Activated naive CD8-positive, alpha-beta T cell (primary cell): ENCODE measurements around the gene FCHSD2.

Experiments
- H3K27ac Mint-ChIP-seq: one replicate; pipeline ENCODE4 v1.8.0; 2021; ENCODE audit warnings: mixed read lengths
- H3K27me3 Mint-ChIP-seq: one replicate; pipeline ENCODE4 v1.8.0; 2021; ENCODE audit warnings: mixed read lengths
- H3K36me3 Mint-ChIP-seq: one replicate; pipeline ENCODE4 v1.8.0; 2021; ENCODE audit warnings: mixed read lengths
- H3K4me1 Mint-ChIP-seq: one replicate; pipeline ENCODE4 v1.8.0; 2021; ENCODE audit warnings: low read depth, mixed read lengths
- H3K4me3 Mint-ChIP-seq: one replicate; pipeline ENCODE4 v1.8.0; 2021; ENCODE audit warnings: mild to moderate bottlenecking, mixed read lengths
- H3K9me3 Mint-ChIP-seq: one replicate; pipeline ENCODE4 v1.8.0; 2021; ENCODE audit warnings: low read depth, mixed read lengths

FCHSD2 gene

GRCh38 chr11:73012121-73012863 is 129.8 kb downstream of the FCHSD2 start:
- H3K36me3 Mint-ChIP-seq = peaks cover 37% of the 10 kb centered on the region
- H3K27ac Mint-ChIP-seq = no peak overlapping the region
- H3K4me3 Mint-ChIP-seq = no peak overlapping the region
- no peaks in the 10 kb centered on the region for H3K27me3 Mint-ChIP-seq
- H3K4me1 Mint-ChIP-seq = peaks cover 1% of the 10 kb centered on the region
- H3K9me3 Mint-ChIP-seq = peaks cover 10% of the 10 kb centered on the region

GRCh38 chr11:73011126-73011817 is 130.8 kb downstream of the FCHSD2 start:
- H3K4me1 Mint-ChIP-seq = peaks cover 1% of the 10 kb centered on the region
- no peak overlapping the region for H3K4me3 Mint-ChIP-seq
- H3K9me3 Mint-ChIP-seq = peaks cover 10% of the 10 kb centered on the region
- no peaks in the 10 kb centered on the region for H3K27me3 Mint-ChIP-seq
- peaks cover 34% of the 10 kb centered on the region for H3K36me3 Mint-ChIP-seq
- no peak overlapping the region for H3K27ac Mint-ChIP-seq

GRCh38 chr11:73009972-73010371 is 132.1 kb downstream of the FCHSD2 start:
- H3K27ac Mint-ChIP-seq = no peak overlapping the region
- peaks cover 4% of the 10 kb centered on the region for H3K4me1 Mint-ChIP-seq
- peaks cover 35% of the 10 kb centered on the region for H3K36me3 Mint-ChIP-seq
- no peaks in the 10 kb centered on the region for H3K27me3 Mint-ChIP-seq
- H3K4me3 Mint-ChIP-seq = no peak overlapping the region
- H3K9me3 Mint-ChIP-seq = peaks cover 10% of the 10 kb centered on the region

GRCh38 chr11:73004088-73004487 is 138.0 kb downstream of the FCHSD2 start:
- peaks cover 11% of the 10 kb centered on the region for H3K4me1 Mint-ChIP-seq
- no peak overlapping the region for H3K4me3 Mint-ChIP-seq
- no peaks in the 10 kb centered on the region for H3K9me3 Mint-ChIP-seq
- peaks cover 13% of the 10 kb centered on the region for H3K36me3 Mint-ChIP-seq
- H3K27ac Mint-ChIP-seq = no peak overlapping the region
- no peaks in the 10 kb centered on the region for H3K27me3 Mint-ChIP-seq

GRCh38 chr11:73003088-73003487 is 139.0 kb downstream of the FCHSD2 start:
- H3K27me3 Mint-ChIP-seq = no peaks in the 10 kb centered on the region
- no peak overlapping the region for H3K4me3 Mint-ChIP-seq
- peaks cover 9% of the 10 kb centered on the region for H3K36me3 Mint-ChIP-seq
- H3K9me3 Mint-ChIP-seq = no peaks in the 10 kb centered on the region
- H3K4me1 Mint-ChIP-seq = peaks cover 11% of the 10 kb centered on the region
- H3K27ac Mint-ChIP-seq = peak overlapping the region; percentile 13

GRCh38 chr11:73002214-73002613 is 139.9 kb downstream of the FCHSD2 start:
- H3K4me1 Mint-ChIP-seq = peaks cover 12% of the 10 kb centered on the region
- no peaks in the 10 kb centered on the region for H3K27me3 Mint-ChIP-seq

GRCh38 chr11:73001615-73002014 is 140.5 kb downstream of the FCHSD2 start:
- H3K4me3 Mint-ChIP-seq = no peak overlapping the region
- no peaks in the 10 kb centered on the region for H3K9me3 Mint-ChIP-seq
- H3K27me3 Mint-ChIP-seq = no peaks in the 10 kb centered on the region
- no peak overlapping the region for H3K27ac Mint-ChIP-seq
- H3K36me3 Mint-ChIP-seq = peaks cover 9% of the 10 kb centered on the region
- peaks cover 12% of the 10 kb centered on the region for H3K4me1 Mint-ChIP-seq

More at GRCh38 chr11:73002214-73002613, 139.9 kb downstream of the FCHSD2 start:
- Mint-ChIP-seq H3K36me3 (peaks cover 9% of the 10 kb centered on the region), H3K27ac (no peak overlapping the region), H3K4me3 (no peak overlapping the region), H3K9me3 (no peaks in the 10 kb centered on the region)

GRCh38 chr11:72998676-72999075 is 143.4 kb downstream of the FCHSD2 start:
- Mint-ChIP-seq H3K9me3 (no peaks in the 10 kb centered on the region), H3K4me3 (no peak overlapping the region), H3K27ac (no peak overlapping the region), H3K4me1 (peaks cover 5% of the 10 kb centered on the region), H3K36me3 (peaks cover 12% of the 10 kb centered on the region), H3K27me3 (no peaks in the 10 kb centered on the region)

- Mint-ChIP-seq H3K4me1 (peaks cover 1% of the 10 kb centered on the region), H3K27me3 (no peaks in the 10 kb centered on the region), H3K27ac (no peak overlapping the region), H3K9me3 (no peaks in the 10 kb centered on the region), H3K4me3 (no peak overlapping the region), H3K36me3 (peaks cover 12% of the 10 kb centered on the region)
These were observed 145.2 kb downstream of the FCHSD2 start for GRCh38 chr11:72996959-72997358.

- no peak overlapping the region for H3K4me3 Mint-ChIP-seq
- no peaks in the 10 kb centered on the region for H3K9me3 Mint-ChIP-seq
- H3K27me3 Mint-ChIP-seq = no peaks in the 10 kb centered on the region
- peaks cover 7% of the 10 kb centered on the region for H3K36me3 Mint-ChIP-seq
- H3K27ac Mint-ChIP-seq = no peak overlapping the region
- peaks cover 6% of the 10 kb centered on the region for H3K4me1 Mint-ChIP-seq
These were observed 152.4 kb downstream of the FCHSD2 start for GRCh38 chr11:72989727-72990126.

GRCh38 chr11:72988821-72989220 is 153.3 kb downstream of the FCHSD2 start:
- no peak overlapping the region for H3K27ac Mint-ChIP-seq
- peaks cover 6% of the 10 kb centered on the region for H3K4me1 Mint-ChIP-seq
- no peaks in the 10 kb centered on the region for H3K9me3 Mint-ChIP-seq
- no peaks in the 10 kb centered on the region for H3K27me3 Mint-ChIP-seq
- no peak overlapping the region for H3K4me3 Mint-ChIP-seq
- peaks cover 5% of the 10 kb centered on the region for H3K36me3 Mint-ChIP-seq

- Mint-ChIP-seq H3K4me1 (peaks cover 4% of the 10 kb centered on the region), H3K36me3 (peaks cover 9% of the 10 kb centered on the region), H3K4me3 (no peak overlapping the region), H3K27me3 (no peaks in the 10 kb centered on the region), H3K27ac (no peak overlapping the region), H3K9me3 (no peaks in the 10 kb centered on the region)
These were observed 156.5 kb downstream of the FCHSD2 start for GRCh38 chr11:72985645-72986044.

- Mint-ChIP-seq H3K4me3 (no peak overlapping the region), H3K4me1 (no peaks in the 10 kb centered on the region), H3K36me3 (peaks cover 17% of the 10 kb centered on the region), H3K9me3 (no peaks in the 10 kb centered on the region), H3K27me3 (no peaks in the 10 kb centered on the region), H3K27ac (no peak overlapping the region)
These were observed 157.6 kb downstream of the FCHSD2 start for GRCh38 chr11:72984453-72985077.

- no peak overlapping the region for H3K27ac Mint-ChIP-seq
- no peaks in the 10 kb centered on the region for H3K9me3 Mint-ChIP-seq
- H3K4me3 Mint-ChIP-seq = no peak overlapping the region
- H3K36me3 Mint-ChIP-seq = peaks cover 21% of the 10 kb centered on the region
- no peaks in the 10 kb centered on the region for H3K4me1 Mint-ChIP-seq
- no peaks in the 10 kb centered on the region for H3K27me3 Mint-ChIP-seq
These were observed 158.6 kb downstream of the FCHSD2 start for GRCh38 chr11:72983560-72983959.

GRCh38 chr11:72981971-72982685 is 160.0 kb downstream of the FCHSD2 start:
- Mint-ChIP-seq H3K27me3 (no peaks in the 10 kb centered on the region), H3K36me3 (peaks cover 22% of the 10 kb centered on the region), H3K4me3 (no peak overlapping the region), H3K9me3 (no peaks in the 10 kb centered on the region), H3K27ac (peak overlapping the region; percentile 34), H3K4me1 (no peaks in the 10 kb centered on the region)
